DMS114 treated with DMSO at 0.1 percent for 48 hours (cell line): ENCODE data around the gene DNTT.
"Not testable (repeated sequence)": the region's sequence is repeated elsewhere in the genome, so short reads cannot be mapped to it uniquely, and the experiment has no call there.

Source experiments
- DNase-seq: peaks from one replicate; lab custom pipeline; 2025; ENCODE audit not compliant: unreplicated experiment; lab: John Stamatoyannopoulos, UW

DNTT gene

DNA sequence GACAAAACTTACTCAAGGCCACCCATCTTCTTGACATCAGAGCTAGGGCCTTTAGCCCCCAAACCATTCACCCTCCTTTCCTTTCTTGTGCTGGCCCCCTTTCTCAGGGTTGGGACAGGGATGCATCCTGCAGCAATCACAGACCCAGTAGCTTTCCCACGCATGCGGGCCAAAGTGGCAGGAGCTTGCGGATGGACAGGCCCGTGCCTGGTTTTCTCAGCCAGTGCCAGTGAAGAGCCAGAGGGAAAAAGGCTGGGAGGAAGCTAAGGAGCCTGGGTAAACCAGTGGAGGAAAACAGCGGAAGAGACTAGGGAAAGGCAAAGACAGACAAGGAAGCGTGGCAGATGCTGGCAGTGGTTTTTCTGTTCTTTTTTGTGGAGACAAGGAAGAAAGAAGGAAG is 27.8 kb upstream of the DNTT start:
- no peak for DNase-seq

DNA sequence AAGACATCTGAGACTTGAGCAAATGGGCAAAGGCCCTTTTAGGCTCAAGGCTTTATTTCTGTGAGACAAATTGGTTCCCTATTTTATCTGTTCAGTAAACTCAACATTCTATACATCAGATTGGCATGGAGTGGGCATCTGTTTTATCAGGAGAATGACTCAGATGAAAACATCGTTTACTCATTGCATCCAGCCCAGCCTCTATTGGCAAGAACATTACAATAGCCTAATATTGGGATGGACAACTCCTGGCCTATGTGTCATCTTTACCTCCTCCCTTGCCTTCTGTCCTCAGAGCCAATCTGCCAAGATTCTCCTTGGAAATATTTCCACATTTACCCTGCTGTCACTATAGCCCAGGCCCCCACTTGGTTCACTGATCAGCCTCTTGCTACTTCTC is 27.4 kb upstream of the DNTT start:
- no peak for DNase-seq

DNA sequence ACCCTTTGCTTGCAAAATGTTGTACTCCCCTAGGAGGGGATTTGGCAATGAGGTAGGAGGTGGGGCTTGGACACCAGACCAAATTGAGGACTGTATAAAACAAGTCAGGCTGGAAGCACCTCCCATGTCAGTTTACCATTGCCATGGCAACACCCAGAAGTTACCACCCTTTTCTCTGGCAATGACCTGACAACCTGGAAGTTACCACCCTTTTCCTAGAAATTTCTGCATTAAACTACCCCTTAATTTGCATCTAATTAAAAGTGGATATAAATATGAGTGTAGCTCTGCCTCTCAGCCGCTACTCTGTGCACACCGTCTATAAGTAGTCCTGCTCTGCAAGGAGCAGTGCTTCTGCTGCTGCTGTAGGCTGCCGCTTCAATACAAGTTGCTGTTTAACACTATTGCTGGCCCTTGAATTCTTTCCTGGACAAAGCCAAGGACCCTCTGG is 25.0 kb upstream of the DNTT start:
- no peak for DNase-seq

DNA sequence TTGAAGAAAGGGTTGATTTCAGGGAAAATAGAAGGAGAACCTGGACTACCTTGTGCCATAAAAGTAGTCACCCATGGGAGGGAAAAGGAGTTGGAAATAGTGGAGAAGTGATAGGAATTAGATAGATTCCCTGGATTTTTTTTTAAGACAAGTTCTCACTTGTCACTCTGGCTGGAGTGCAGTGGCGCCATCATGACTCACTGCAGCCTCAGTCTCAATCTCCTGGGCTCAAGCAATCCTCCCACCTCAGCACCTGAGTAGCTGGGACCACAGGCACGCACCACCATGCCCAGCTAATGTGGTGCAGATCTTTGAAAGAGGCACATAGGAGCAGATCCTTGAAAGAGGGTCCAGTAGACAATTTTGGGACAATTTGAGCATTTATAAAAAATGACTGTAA is 23.4 kb upstream of the DNTT start:
- DNase-seq = no peak

DNA sequence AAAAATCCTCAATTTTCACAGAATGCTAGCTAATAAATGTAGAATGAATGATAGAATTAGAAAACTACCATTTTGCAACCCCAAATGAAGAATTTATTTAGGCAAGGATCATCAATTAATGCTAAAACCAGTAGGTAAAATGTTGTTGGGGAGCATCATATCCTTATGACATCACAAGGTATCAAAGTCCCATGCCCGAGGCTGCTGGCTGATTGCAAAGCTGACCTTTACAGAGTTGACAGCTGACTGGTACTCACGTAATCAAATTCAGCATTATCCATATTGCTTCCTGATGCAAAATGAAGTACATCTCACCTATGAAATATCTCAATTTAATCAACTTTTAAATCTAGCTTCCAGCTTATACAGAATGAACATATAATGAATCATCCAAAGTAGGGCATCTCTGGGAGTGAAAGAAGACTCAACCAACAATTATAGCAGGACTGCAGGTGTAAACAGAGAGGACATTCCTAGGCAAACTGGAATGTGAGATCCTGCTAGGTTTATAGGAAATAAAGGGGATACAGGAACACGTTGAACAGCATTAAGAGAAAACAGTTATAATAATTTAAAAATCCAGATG is 22.7 kb upstream of the DNTT start:
- no peak for DNase-seq

DNA sequence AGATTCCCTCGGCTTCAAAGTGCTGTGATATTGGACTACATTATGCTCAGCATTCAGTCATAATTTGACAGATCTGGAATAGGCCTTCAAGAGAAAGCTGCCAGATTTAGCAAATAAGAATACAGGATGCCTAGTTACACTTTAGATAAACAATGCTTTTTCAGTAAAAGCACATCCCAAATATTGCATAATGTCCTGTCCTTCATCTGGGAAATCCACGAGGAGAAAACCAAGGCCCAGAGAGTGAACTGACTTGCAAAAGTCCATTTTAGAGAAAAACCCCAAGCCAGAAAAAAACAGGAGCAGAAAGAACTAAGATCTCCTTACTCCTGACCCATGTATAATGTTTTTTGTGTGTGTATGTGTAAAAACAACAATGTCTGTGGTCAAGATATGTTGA is 20.9 kb upstream of the DNTT start:
- DNase-seq = no peak

DNA sequence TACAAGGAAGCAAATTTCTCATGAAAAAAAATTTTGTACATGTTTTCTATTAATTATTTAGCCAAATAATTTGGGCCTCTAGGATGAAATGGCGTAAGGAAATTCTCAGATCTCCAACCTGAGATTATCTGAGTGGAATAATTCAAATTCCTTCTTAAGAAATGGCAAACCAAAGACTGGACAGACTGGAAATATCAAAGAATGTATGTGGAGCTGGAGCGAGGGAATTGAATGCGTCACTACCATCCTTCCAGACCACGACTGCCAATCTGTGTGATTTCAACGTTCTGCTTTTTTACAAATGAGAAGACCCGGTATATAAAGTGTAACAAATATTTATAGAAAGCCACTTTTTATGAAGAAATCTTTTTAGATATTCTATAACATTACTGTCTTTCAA is 20.5 kb upstream of the DNTT start:
- DNase-seq = no peak

DNA sequence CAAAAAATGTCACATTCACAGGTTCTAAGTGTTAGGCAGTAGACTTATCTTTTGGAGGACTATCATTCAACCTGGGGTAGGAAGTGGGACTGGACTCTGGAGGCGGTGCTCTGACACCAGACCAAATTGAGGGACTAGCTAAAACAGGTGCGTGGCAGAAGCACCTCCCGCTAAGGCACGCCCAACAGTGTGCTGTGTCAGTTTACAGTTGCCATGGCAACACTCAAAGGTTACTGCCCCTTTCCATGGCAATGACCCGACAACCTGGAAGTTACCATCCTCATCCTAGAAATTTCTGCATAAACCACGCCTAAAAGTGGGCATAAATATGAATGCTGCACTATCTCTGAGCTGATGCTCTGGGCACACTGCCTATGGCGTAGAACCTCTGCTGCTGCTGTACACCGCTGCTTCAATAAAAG is 18.9 kb upstream of the DNTT start:
- no peak for DNase-seq

DNA sequence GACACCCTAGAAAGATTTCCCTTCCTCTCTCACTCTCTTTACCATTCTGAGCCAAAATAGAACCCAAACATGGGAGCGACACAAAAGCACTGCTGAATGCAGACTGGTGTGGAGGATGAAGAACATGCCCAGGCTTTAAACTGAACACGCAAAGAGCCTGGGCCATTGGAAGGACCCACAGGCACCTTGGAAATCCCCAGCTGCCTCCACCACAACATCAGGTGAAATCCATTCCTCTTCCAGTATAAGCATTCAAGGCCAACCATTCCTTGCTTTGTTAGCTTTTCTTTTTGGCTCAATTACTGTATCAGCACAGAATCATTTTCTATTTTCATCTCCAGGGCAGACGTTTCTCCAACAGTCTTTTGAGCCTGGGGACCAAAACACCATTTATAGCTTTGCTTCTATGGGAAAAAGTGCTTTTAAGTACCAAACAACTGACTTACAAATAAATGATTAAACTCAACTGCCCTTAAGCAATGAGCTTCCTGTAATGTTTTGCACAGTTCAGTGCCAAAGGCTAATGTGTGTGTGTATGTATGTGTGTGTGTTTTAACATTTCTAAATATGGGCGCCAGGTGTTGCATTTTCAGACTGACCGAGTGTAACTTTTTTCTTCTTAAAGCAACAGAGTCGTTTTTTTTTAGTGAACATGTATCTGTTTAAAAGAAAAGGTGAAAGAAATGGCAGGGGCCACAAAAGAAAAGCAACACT is 16.7 kb upstream of the DNTT start:
- no peak for DNase-seq

DNA sequence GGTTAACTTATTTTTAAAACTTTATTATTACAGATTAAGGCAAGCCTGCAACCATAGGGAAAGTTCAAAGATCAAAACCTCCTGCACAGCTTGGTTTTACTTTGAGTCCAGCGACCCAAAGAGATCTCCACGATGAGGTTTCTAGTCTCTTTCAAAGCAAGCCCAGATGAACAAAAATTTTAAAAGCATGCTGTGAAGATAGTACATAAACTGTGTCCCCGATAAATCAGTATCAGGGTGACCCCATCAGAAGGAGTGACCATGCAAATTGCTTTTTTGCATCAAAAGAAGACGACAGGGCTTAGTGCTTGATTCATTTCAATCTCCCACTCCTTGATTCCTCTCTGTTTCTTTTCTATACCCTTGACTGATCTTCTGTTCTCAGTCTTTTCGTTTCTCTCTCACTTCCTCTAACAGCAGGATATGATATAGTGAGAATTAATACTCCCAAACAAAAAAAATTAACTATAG is 16.0 kb upstream of the DNTT start:
- no peak for DNase-seq

DNA sequence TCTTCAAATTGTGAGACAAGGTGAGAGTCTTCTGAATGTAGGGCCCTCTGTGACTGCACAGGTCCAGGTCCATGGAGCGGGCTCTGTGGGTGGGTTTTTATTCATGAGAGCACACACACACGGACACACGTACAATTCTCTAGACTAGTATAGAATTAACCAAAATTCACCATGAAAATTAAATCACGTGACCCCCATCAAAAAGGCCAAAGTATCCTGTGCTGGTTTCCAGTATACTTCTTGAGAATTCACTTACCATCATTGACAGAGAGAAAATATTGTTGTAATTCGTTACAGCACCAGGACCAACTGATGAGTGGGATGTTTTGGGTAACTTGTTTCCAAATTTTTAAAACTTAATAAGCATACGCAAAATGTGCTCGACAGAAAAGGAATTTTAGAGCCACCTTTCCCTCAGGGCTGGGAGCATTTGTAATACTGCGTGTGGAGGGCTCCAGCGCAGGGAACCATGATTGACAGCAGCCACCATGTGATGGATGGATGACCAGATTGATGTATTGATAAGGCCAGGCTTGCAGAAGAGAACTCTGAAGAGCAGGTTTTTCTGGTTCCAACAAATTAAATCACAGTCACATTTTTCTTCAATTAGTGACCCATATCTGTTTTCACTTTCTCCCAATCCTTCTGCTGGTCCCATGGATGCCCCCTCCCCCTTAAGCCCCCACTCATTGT is 14.9 kb upstream of the DNTT start:
- no peak for DNase-seq

DNA sequence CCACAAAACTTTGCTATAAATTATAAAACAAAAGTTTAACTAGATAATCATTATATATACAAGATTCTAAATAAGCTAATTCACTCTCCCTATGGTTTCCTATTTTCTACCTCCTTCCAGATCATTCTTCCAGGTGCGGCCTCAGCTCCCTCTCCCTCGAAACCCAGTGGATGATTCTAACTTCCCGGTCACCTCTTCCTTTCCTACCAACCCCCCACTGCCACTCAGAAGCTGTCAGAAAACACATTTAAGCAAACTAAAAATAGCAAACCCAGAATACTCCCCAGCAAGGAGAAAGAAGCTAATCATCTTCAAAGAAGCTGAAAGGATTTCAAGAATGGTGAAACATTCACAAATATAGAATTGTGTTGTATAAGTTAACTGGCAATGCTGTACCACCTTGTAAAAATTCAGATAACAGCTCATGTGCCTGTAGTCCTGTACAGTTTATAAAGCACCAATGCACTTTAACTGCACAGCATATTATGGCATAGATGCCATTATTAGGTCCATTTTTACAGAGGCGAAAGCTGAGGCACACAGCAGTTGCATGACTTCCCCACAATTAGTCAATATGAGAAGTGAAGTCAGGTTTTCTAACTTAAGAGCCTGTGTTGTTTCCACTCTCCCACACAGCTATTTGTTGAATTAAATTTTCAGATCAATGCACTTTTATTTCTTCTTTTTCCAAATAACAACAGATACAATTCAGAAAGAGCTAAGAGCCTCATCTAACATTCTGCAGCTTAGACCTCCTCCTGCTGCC is 13.7 kb upstream of the DNTT start:
- no peak for DNase-seq

DNA sequence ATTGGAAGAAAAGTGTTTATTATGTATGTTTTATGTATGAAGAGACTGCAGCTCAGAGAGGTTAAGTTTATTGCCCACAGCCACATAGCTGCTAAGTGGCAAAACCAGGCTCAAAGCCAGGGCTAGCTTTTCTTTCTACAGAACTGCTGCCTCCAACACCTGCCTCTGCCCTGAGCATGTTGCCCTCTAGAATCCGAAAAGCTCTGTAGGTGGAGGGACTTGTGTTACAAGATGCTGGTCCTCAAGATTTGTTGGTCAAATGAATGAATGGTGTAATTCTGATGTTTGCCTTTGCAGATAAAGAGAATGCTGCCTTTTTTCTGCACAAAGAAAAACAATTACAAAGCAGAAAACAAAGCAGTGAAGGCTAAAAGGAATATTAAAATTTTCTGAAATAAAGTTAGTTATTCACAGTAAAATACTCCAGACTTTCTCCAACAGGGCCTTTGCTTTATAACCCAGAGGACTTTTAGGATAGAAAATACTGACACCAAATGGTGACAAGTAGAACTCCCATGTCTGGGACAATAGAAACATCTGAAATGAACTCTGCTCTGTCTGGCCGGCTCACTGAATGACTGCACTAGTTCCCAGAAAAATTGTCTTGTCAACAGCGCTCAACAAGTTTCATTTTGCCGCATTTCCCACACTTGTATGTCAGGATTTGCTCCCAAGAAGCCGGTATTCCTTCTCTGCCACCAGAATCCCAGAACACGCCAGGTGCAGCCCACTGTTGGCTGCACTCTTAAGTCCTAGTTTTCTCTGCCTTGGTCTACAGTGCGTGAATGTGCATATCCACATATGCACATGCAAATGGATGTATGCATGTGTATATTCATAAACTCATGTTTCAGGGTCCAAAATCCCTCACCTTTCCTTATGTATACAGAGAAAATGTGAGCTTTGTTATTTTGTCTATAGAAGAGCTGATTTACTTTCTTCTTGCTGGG is 11.0 kb upstream of the DNTT start:
- DNase-seq = peak; percentile 70

DNA sequence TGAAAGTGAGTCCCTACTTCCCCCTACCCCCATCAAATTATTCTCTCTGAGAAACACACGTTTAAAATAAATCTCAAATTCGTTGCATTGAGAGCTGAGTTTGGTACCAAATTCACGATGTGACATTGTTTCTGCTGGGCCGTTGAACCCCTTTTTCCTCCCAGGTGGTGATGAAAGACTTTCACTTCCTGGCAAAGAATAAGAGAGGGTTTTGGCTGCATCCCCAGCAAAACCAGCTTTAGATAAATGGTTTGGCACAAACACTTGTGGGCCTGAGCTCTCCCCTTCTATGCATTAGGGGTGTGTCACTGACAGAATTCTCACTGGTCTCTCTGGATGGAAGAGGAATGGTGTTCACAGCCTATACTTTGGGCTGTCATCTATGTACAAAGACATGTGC is 8.8 kb upstream of the DNTT start:
- no peak for DNase-seq

DNA sequence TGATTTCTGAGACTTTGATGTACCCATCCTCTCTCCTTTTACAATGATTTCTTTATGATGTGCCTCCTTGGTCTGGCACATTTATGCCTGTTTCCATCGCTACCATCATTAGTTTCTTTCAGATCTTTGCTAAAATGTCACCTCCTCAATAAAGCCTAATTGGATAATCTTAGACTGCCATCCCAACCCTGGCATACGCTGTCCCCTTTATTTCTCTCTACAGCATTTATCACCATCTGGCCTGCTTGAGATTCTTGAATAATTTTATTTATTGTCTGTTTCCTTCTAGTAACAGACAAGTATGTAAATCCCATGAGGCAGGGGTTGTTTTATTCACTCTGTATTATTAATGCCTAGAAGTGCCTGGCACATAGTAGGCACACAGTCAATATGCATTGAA is 6.7 kb upstream of the DNTT start:
- DNase-seq = no peak

DNA sequence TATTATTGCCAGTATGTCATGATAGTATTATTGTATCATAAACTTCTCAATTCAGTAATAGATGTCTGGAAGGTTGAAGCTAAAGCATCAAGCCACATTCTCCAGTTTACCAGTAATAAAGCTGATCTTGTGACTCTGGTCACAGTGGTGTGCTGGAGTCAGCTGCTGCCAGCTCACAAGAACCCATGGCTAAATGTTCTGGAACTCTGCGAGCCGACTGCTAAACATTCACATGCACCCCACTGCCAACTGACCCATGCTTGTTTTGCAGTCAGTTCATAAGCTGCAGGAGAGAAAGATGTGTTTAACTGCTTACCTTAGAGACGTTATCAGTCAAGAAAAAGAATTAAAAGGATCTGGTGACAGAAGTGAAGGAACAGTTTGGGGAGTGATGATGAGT is 5.9 kb upstream of the DNTT start:
- no peak for DNase-seq

DNA sequence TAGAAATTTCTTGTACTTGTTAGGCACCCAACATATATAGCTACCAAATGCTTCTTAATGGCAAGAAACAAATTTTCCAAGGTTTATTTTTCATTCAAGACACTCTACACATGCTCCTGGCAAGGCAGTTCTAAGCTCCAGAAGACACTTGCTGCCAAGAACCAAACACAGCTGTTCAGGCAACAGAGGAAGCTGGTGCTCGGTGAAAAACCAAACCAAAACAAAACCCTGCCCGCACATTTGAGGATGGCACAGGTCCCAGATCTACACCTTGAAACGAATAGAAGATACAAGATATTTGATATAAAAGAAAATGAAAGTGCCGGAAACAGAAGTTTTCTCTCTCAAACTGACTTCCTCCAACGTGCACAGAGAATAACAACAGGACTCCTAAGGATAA is 4.9 kb upstream of the DNTT start:
- no peak for DNase-seq

DNA sequence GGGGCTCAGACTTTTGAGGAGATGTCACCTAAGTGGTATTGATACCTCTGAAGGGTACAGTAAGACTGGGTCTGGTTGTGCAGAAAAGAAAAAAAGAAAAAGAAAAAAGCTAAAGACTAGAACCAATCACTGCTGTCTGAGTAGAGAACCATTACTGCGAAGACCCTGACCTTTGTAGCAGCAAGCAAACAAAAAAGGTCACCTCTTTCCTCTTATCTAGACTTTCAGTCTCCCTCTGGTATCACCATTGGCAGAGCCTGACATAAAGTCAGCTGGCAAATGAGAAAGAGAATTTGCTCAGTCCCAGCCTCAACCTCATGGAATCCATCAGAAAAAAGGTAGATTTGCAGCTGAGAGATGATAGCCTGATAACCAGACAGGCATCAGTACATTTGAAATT is 2.6 kb upstream of the DNTT start:
- DNase-seq = no peak

DNA sequence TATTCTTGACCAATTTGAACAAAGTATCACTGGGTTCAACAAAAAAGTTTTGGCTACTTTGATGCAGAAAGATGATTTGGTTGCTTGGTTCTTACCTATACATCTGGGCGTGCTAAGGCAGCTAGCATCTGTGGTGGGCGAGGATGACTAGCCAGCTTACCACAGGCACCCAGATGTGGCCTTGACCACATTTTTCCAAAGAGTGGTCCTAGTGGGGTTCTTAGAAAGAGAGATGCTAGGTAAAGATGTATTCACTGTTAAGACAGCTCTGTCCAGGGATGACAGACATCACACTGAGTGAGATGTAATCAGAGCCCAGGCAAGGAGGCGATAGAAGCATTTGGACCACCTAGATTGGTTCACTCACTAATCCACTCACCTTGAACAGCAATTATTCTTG is 785 bp downstream of the DNTT start:
- DNase-seq = no peak

DNA sequence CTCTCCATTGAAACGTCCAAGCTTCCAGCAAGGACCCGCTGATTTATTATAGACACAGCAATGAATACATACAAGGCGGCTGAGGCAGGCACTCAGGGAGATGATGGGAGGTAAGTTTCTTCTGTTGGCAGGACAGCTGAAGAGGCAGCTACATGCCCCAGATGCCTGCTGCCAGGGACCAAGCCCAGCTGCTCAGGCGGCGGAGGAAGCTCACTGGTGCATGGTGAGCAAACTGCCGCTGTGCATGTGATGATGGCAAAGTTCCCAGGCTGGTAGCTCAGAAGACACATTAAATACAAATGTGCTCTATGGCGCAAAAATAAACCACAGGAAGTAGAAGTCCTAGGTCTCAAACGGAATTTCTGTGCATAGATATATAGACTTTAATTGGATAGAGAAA is 2.3 kb downstream of the DNTT start:
- DNase-seq = no peak

DNA sequence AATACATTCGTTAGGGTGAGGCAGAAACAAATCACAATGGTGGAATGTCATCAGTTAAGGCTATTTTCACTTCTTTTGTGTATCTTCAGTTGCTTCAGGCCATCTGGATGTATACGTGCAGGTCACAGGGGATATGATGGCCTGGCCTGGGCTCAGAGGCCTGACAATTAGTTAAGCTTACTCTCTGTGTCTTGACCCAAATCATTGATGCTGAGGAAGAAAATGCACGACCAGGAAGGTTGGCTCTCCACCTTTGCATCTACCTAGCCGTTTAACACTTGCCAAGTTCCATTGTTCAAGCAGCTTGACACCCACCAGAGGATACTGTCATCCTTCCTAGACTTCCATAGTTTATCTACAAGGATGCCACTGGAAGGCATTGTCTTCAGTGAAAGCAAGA is 4.6 kb downstream of the DNTT start:
- DNase-seq = not testable (repeated sequence)
